ENCODE results near the gene HORMAD1.

The HORMAD1 gene

GRCh38 chr1:150749720-150750311, 29.1 kb upstream of the HORMAD1 start:
- no peak overlapping the region for H4K5ac ChIP-seq (ENCODE audit: low read length)
- no peak overlapping the region for H3K4me3 ChIP-seq (ENCODE audit: low read length)
- H3K4me1 ChIP-seq (ENCODE audit: control insufficient read depth, low read depth, low read length): no peaks in the 10 kb centered on the region
- no peak overlapping the region for H4K8ac ChIP-seq (ENCODE audit: low read depth, low read length)
- no peaks in the 10 kb centered on the region for H3K27me3 ChIP-seq (ENCODE audit: insufficient read depth, low read length, poor library complexity)
- H3K4ac ChIP-seq (ENCODE audit: low read depth, low read length): no peak overlapping the region
- H3K36me3 ChIP-seq (ENCODE audit: control insufficient read depth, insufficient read depth, low read length): no peaks in the 10 kb centered on the region
- H2BK15ac ChIP-seq (replicated peaks; ENCODE audit: low read depth): no peak overlapping the region
- no peak overlapping the region for H3K56ac ChIP-seq (ENCODE audit: low read length)
- H3K18ac ChIP-seq (ENCODE audit: low read length): no peak overlapping the region
- no peak overlapping the region for H3K9ac ChIP-seq (ENCODE audit: low read length)
- H3K27ac ChIP-seq (ENCODE audit: low read depth, low read length): no peak overlapping the region
- no peak overlapping the region for H2AK5ac ChIP-seq (ENCODE audit: low read length)
- no peaks in the 10 kb centered on the region for H3K79me1 ChIP-seq (ENCODE audit: low read length)
- no CpG with 5 or more reads among the region's 8 CpGs for WGBS (ENCODE audit: extremely low coverage, insufficient coverage, low lambda C conversion rate)
- no peak overlapping the region for H3K4me2 ChIP-seq (ENCODE audit: low read length)
- DNase-seq: no peak
- no peak overlapping the region for H3K23ac ChIP-seq (ENCODE audit: low read length)
- no peaks in the 10 kb centered on the region for H3K79me2 ChIP-seq (ENCODE audit: control insufficient read depth, insufficient read depth, low read length)
- no peak overlapping the region for H2BK5ac ChIP-seq (ENCODE audit: low read length)
- no peak overlapping the region for H2BK120ac ChIP-seq (ENCODE audit: low read depth, low read length)

- H3K4ac ChIP-seq (ENCODE audit: low read depth, low read length): no peak overlapping the region
- no peak overlapping the region for H3K27ac ChIP-seq (ENCODE audit: low read depth, low read length)
- H3K9ac ChIP-seq (ENCODE audit: low read length): no peak overlapping the region
- no CpG with 5 or more reads among the region's 12 CpGs for WGBS (ENCODE audit: extremely low coverage, insufficient coverage, low lambda C conversion rate)
- H4K5ac ChIP-seq (ENCODE audit: low read length): no peak overlapping the region
- no peaks in the 10 kb centered on the region for H3K79me1 ChIP-seq (ENCODE audit: low read length)
- no peaks in the 10 kb centered on the region for H3K79me2 ChIP-seq (ENCODE audit: control insufficient read depth, insufficient read depth, low read length)
- no peak overlapping the region for H2BK5ac ChIP-seq (ENCODE audit: low read length)
- H3K23ac ChIP-seq (ENCODE audit: low read length): no peak overlapping the region
- H3K4me1 ChIP-seq (ENCODE audit: control insufficient read depth, low read depth, low read length): no peaks in the 10 kb centered on the region
- no peak overlapping the region for H4K8ac ChIP-seq (ENCODE audit: low read depth, low read length)
- no peak overlapping the region for H3K4me3 ChIP-seq (ENCODE audit: low read length)
- H3K56ac ChIP-seq (ENCODE audit: low read length): no peak overlapping the region
- H3K4me2 ChIP-seq (ENCODE audit: low read length): no peak overlapping the region
- no peak overlapping the region for H3K18ac ChIP-seq (ENCODE audit: low read length)
- no peaks in the 10 kb centered on the region for H3K36me3 ChIP-seq (ENCODE audit: control insufficient read depth, insufficient read depth, low read length)
- H2BK120ac ChIP-seq (ENCODE audit: low read depth, low read length): no peak overlapping the region
- no peaks in the 10 kb centered on the region for H3K27me3 ChIP-seq (ENCODE audit: insufficient read depth, low read length, poor library complexity)
- no peak overlapping the region for H2AK5ac ChIP-seq (ENCODE audit: low read length)
- DNase-seq: no peak
- no peak overlapping the region for H2BK15ac ChIP-seq (replicated peaks; ENCODE audit: low read depth)
Measured at GRCh38 chr1:150748878-150749719, 28.4 kb upstream of the HORMAD1 start.

- no peak overlapping the region for H3K27ac ChIP-seq (ENCODE audit: low read depth, low read length)
- H3K79me1 ChIP-seq (ENCODE audit: low read length): no peaks in the 10 kb centered on the region
- no peaks in the 10 kb centered on the region for H3K36me3 ChIP-seq (ENCODE audit: control insufficient read depth, insufficient read depth, low read length)
- H3K23ac ChIP-seq (ENCODE audit: low read length): no peak overlapping the region
- no peak overlapping the region for H3K56ac ChIP-seq (ENCODE audit: low read length)
- no CpG with 5 or more reads among the region's 3 CpGs for WGBS (ENCODE audit: extremely low coverage, insufficient coverage, low lambda C conversion rate)
- no peak for DNase-seq
- no peak overlapping the region for H3K18ac ChIP-seq (ENCODE audit: low read length)
- H3K4me1 ChIP-seq (ENCODE audit: control insufficient read depth, low read depth, low read length): no peaks in the 10 kb centered on the region
- no peak overlapping the region for H2BK15ac ChIP-seq (replicated peaks; ENCODE audit: low read depth)
- H2BK5ac ChIP-seq (ENCODE audit: low read length): no peak overlapping the region
- H2BK120ac ChIP-seq (ENCODE audit: low read depth, low read length): no peak overlapping the region
- H3K4me3 ChIP-seq (ENCODE audit: low read length): no peak overlapping the region
- H3K4me2 ChIP-seq (ENCODE audit: low read length): no peak overlapping the region
- peak overlapping the region; percentile 56 for H4K8ac ChIP-seq (ENCODE audit: low read depth, low read length)
- H3K9ac ChIP-seq (ENCODE audit: low read length): no peak overlapping the region
- H4K5ac ChIP-seq (ENCODE audit: low read length): no peak overlapping the region
- no peaks in the 10 kb centered on the region for H3K79me2 ChIP-seq (ENCODE audit: control insufficient read depth, insufficient read depth, low read length)
- H3K4ac ChIP-seq (ENCODE audit: low read depth, low read length): no peak overlapping the region
- H2AK5ac ChIP-seq (ENCODE audit: low read length): no peak overlapping the region
- no peaks in the 10 kb centered on the region for H3K27me3 ChIP-seq (ENCODE audit: insufficient read depth, low read length, poor library complexity)
Measured at GRCh38 chr1:150730130-150730721, 9.5 kb upstream of the HORMAD1 start.

- H2BK120ac ChIP-seq (ENCODE audit: low read depth, low read length): no peak overlapping the region
- H3K18ac ChIP-seq (ENCODE audit: low read length): no peak overlapping the region
- no peaks in the 10 kb centered on the region for H3K79me2 ChIP-seq (ENCODE audit: control insufficient read depth, insufficient read depth, low read length)
- H3K27ac ChIP-seq (ENCODE audit: low read depth, low read length): no peak overlapping the region
- no peak overlapping the region for H2BK5ac ChIP-seq (ENCODE audit: low read length)
- H2AK5ac ChIP-seq (ENCODE audit: low read length): no peak overlapping the region
- no peaks in the 10 kb centered on the region for H3K36me3 ChIP-seq (ENCODE audit: control insufficient read depth, insufficient read depth, low read length)
- H3K9ac ChIP-seq (ENCODE audit: low read length): no peak overlapping the region
- no peak for DNase-seq
- no peak overlapping the region for H3K4me3 ChIP-seq (ENCODE audit: low read length)
- H4K5ac ChIP-seq (ENCODE audit: low read length): no peak overlapping the region
- no peak overlapping the region for H3K4ac ChIP-seq (ENCODE audit: low read depth, low read length)
- no peaks in the 10 kb centered on the region for H3K27me3 ChIP-seq (ENCODE audit: insufficient read depth, low read length, poor library complexity)
- no peak overlapping the region for H4K8ac ChIP-seq (ENCODE audit: low read depth, low read length)
- no peak overlapping the region for H3K23ac ChIP-seq (ENCODE audit: low read length)
- H3K4me1 ChIP-seq (ENCODE audit: control insufficient read depth, low read depth, low read length): no peaks in the 10 kb centered on the region
- H3K4me2 ChIP-seq (ENCODE audit: low read length): no peak overlapping the region
- H3K56ac ChIP-seq (ENCODE audit: low read length): no peak overlapping the region
- no peaks in the 10 kb centered on the region for H3K79me1 ChIP-seq (ENCODE audit: low read length)
- H2BK15ac ChIP-seq (replicated peaks; ENCODE audit: low read depth): no peak overlapping the region
- no CpG with 5 or more reads among the region's 2 CpGs for WGBS (ENCODE audit: extremely low coverage, insufficient coverage, low lambda C conversion rate)
Measured at GRCh38 chr1:150724336-150724735, 3.6 kb upstream of the HORMAD1 start.

- no CpG with 5 or more reads among the region's 21 CpGs for WGBS (ENCODE audit: extremely low coverage, insufficient coverage, low lambda C conversion rate)
- Histone ChIP-seq H3K4me3 (ENCODE audit: low read length) (no peak overlapping the region), H4K8ac (ENCODE audit: low read depth, low read length) (no peak overlapping the region), H2BK120ac (ENCODE audit: low read depth, low read length) (no peak overlapping the region), H3K4me1 (ENCODE audit: control insufficient read depth, low read depth, low read length) (no peaks in the 10 kb centered on the region), H3K56ac (ENCODE audit: low read length) (no peak overlapping the region), H3K27ac (ENCODE audit: low read depth, low read length) (no peak overlapping the region), H3K36me3 (ENCODE audit: control insufficient read depth, insufficient read depth, low read length) (no peaks in the 10 kb centered on the region), H2AK5ac (ENCODE audit: low read length) (no peak overlapping the region), H3K79me2 (ENCODE audit: control insufficient read depth, insufficient read depth, low read length) (no peaks in the 10 kb centered on the region), H2BK5ac (ENCODE audit: low read length) (no peak overlapping the region), H3K18ac (ENCODE audit: low read length) (no peak overlapping the region), H3K4ac (ENCODE audit: low read depth, low read length) (no peak overlapping the region), H3K9ac (ENCODE audit: low read length) (no peak overlapping the region), H3K27me3 (ENCODE audit: insufficient read depth, low read length, poor library complexity) (no peaks in the 10 kb centered on the region), H2BK15ac (replicated peaks; ENCODE audit: low read depth) (no peak overlapping the region), H4K5ac (ENCODE audit: low read length) (no peak overlapping the region), H3K79me1 (ENCODE audit: low read length) (no peaks in the 10 kb centered on the region), H3K23ac (ENCODE audit: low read length) (no peak overlapping the region), H3K4me2 (ENCODE audit: low read length) (no peak overlapping the region)
- no peak for DNase-seq
Measured at GRCh38 chr1:150720098-150720497, 597 bp downstream of the HORMAD1 start.

Data from mesendoderm (in vitro differentiated cells).